ENCODE measurements around the gene SNX20. TPM values are rescaled to one million over a fixed set of nuclear protein-coding genes. Genes with fewer than 3 reads are reported as not detected.

SNX20 gene
- total RNA-seq, 1 donor from 2014 or later: 93.0 TPM

GRCh38 chr16:50705436-50706110 is 24.5 kb upstream of the SNX20 start:
- intact Hi-C loops (cut with micrococcal nuclease): no loop called here

GRCh38 chr16:50704245-50704644 is 23.1 kb upstream of the SNX20 start:
- intact Hi-C loops (cut with micrococcal nuclease): no loop called here

- intact Hi-C loops (cut with micrococcal nuclease): no loop called here
These were observed 21.6 kb upstream of the SNX20 start for GRCh38 chr16:50702725-50703124.

- intact Hi-C loops (cut with micrococcal nuclease): loop anchor here (2.0 kb wide), 1 partner anchor 15 kb away; no protein-coding TSS in a partner anchor
These were observed 18.4 kb upstream of the SNX20 start for GRCh38 chr16:50699326-50700159.

- intact Hi-C loops (cut with micrococcal nuclease): loop anchor here (2.0 kb wide), 1 partner anchor 13 kb away; no protein-coding TSS in a partner anchor
These were observed 17.0 kb upstream of the SNX20 start for GRCh38 chr16:50697881-50698767.

GRCh38 chr16:50697421-50697715 is 16.3 kb upstream of the SNX20 start:
- intact Hi-C loops (cut with micrococcal nuclease): no loop called here

GRCh38 chr16:50696575-50697420 is 15.7 kb upstream of the SNX20 start:
- intact Hi-C loops (cut with micrococcal nuclease): no loop called here

GRCh38 chr16:50696126-50696525 is 15.0 kb upstream of the SNX20 start:
- intact Hi-C loops (cut with micrococcal nuclease): no loop called here

GRCh38 chr16:50695017-50696000 is 14.2 kb upstream of the SNX20 start:
- intact Hi-C loops (cut with micrococcal nuclease): no loop called here

- intact Hi-C loops (cut with micrococcal nuclease): no loop called here
These were observed 13.1 kb upstream of the SNX20 start for GRCh38 chr16:50694206-50694605.

- intact Hi-C loops (cut with micrococcal nuclease): no loop called here
These were observed 12.1 kb upstream of the SNX20 start, which contains the start of gene NOD2 for GRCh38 chr16:50692999-50693781. Gene NOD2, plus strand, starts transcription at chr16:50693606. Its CDS starts 5,890 bp downstream, at chr16:50699496.

GRCh38 chr16:50692644-50692998 is 11.5 kb upstream of the SNX20 start:
- intact Hi-C loops (cut with micrococcal nuclease): no loop called here

- intact Hi-C loops (cut with micrococcal nuclease): no loop called here
These were observed 9.1 kb upstream of the SNX20 start for GRCh38 chr16:50690177-50690576.

- intact Hi-C loops (cut with micrococcal nuclease): no loop called here
These were observed 7.8 kb upstream of the SNX20 start for GRCh38 chr16:50688867-50689266.

GRCh38 chr16:50688083-50688482 is 7.0 kb upstream of the SNX20 start:
- intact Hi-C loops (cut with micrococcal nuclease): no loop called here

GRCh38 chr16:50685462-50686063 is 4.5 kb upstream of the SNX20 start:
- intact Hi-C loops (cut with micrococcal nuclease): loop anchor here (1.0 to 2.0 kb wide), 4 partner anchors 13 to 139 kb away; no protein-coding TSS in a partner anchor

- intact Hi-C loops (cut with micrococcal nuclease): loop anchor here (1.0 to 5.0 kb wide), 10 partner anchors 14 to 658 kb away; partner anchors contain the start of genes ADCY7, BRD7, CNEP1R1 and HEATR3
These were observed 3.8 kb upstream of the SNX20 start for GRCh38 chr16:50684823-50685461.

All from T-helper 1 cell treated with Interleukin-12 subunit alpha and Interleukin-12 subunit beta and Interleukin-4 antibody, amounts not matched to agents 30 ng/mL and 1 ng/mL, for 36 hours (primary cell).